PC-9 (cell line): ENCODE results near the gene TFB2M. TPM values are rescaled to one million over a fixed set of nuclear protein-coding genes. Genes with fewer than 3 reads are reported as not detected.

Experiments
- BruUV-seq: library from RNA; stranded (reverse); fragments of 400-500 nt; replicated peaks from 2 replicates; lab custom pipeline; 2021; lab: Mats Ljungman, UMichigan
- CTCF ChIA-PET: fragments of 300-600 bp; sonication (Branson Sonifier 250); formaldehyde crosslinking; loops from one replicate; lab custom pipeline; 2022; ENCODE audit warnings: antibody characterized with exemption; lab: Charles Lee
- POLR2A ChIA-PET: fragments of 300-600 bp; sonication (Branson Sonifier 250); formaldehyde crosslinking; loops from one replicate; lab custom pipeline; 2022; ENCODE audit warnings: antibody characterized with exemption; ENCODE audit not compliant: unreplicated experiment; lab: Charles Lee
- DNase-seq, 2 experiments: peaks; one replicate each; pipeline versions ENCODE4 v3.0.0 to v3.0.0-alpha.2; 2015 to 2022; ENCODE audit warnings: mixed read lengths in 1 of 2
- H2AFZ ChIP-seq: fragments of 200-600 bp; sonication (generic); 2 replicates; pipeline ENCODE4 v1.8.1; 2017; ENCODE audit warnings: antibody characterized with exemption
- H3F3A ChIP-seq: fragments of 200-600 bp; sonication (generic); 2 replicates; pipeline ENCODE4 v1.8.1; 2017; ENCODE audit warnings: antibody characterized with exemption, mild to moderate bottlenecking, low read depth; ENCODE audit not compliant: insufficient read depth
- H3K27ac ChIP-seq: fragments of 200-600 bp; sonication (generic); 2 replicates; pipeline ENCODE4 v1.6.1; 2016; ENCODE audit warnings: mixed run types
- H3K27me3 ChIP-seq: fragments of 200-600 bp; sonication (generic); 2 replicates; pipeline ENCODE4 v1.6.1; 2016; ENCODE audit warnings: low read depth, mixed run types; ENCODE audit not compliant: insufficient read depth
- H3K36me3 ChIP-seq: fragments of 200-600 bp; sonication (generic); 2 replicates; pipeline ENCODE4 v1.6.1; 2016; ENCODE audit warnings: low read depth, mixed run types
- H3K4me1 ChIP-seq: fragments of 200-600 bp; sonication (generic); replicated peaks from 2 replicates; pipeline ENCODE4 v1.6.1; 2016; ENCODE audit warnings: mixed run types; ENCODE audit not compliant: insufficient read depth
- H3K4me2 ChIP-seq: fragments of 200-600 bp; sonication (generic); 2 replicates; pipeline ENCODE4 v1.6.1; 2017; ENCODE audit warnings: mixed run types
- H3K4me3 ChIP-seq: fragments of 200-600 bp; sonication (generic); 2 replicates; pipeline ENCODE4 v1.6.1; 2016; ENCODE audit warnings: mixed run types
- H3K79me2 ChIP-seq: fragments of 200-600 bp; sonication (generic); 2 replicates; pipeline ENCODE4 v1.6.1; 2017; ENCODE audit warnings: low read depth, mixed run types
- H3K9me2 ChIP-seq: fragments of 200-600 bp; sonication (generic); 2 replicates; pipeline ENCODE4 v1.8.1; 2017; ENCODE audit warnings: mild to moderate bottlenecking; ENCODE audit not compliant: insufficient read depth
- H3K9me3 ChIP-seq: fragments of 200-600 bp; sonication (generic); 2 replicates; pipeline ENCODE4 v1.8.1; 2016; ENCODE audit warnings: low read depth; ENCODE audit not compliant: insufficient read depth
- H4K20me1 ChIP-seq: fragments of 200-600 bp; sonication (generic); 2 replicates; pipeline ENCODE4 v1.8.1; 2017; ENCODE audit not compliant: insufficient read depth
- EZH2 ChIP-seq: fragments of 200-600 bp; sonication (generic); IDR thresholded peaks from 2 replicates; pipeline ENCODE4 v1.8.0; 2017; ENCODE audit warnings: antibody characterized with exemption, low read depth
- intact Hi-C: fragments of 100-400 bp; cut with micrococcal nuclease; formaldehyde crosslinking; loops from one replicate; pipeline ENCODE4 v1.10.0; 2022; ENCODE audit not compliant: unreplicated experiment
- total RNA-seq: library from RNA; stranded (reverse); gene quantifications from 2 replicates; pipeline ENCODE4 v1.2.3, GENCODE V29; 2021
- TF ChIP-seq, protein P1 (sequence below): fragments of 200-600 bp; sonication (generic); conservative IDR thresholded peaks from 2 replicates; pipeline ENCODE4 v1.6.1; 2017; ENCODE audit warnings: mixed run types, antibody characterized with exemption, mild to moderate bottlenecking, moderate library complexity

The TFB2M gene
- total RNA-seq, 1 experiment from 2014 or later: 16.2 TPM

GRCh38 chr1:246592695-246593094 lies 26.6 kb upstream of the TFB2M start:
- H3K4me1 ChIP-seq: no peaks in the 10 kb centered on the region
- no peak overlapping the region for H3K4me3 ChIP-seq
- H3K27me3 ChIP-seq: no peaks in the 10 kb centered on the region
- H3K36me3 ChIP-seq: no peaks in the 10 kb centered on the region
- H3K9me3 ChIP-seq: no peaks in the 10 kb centered on the region
- TF ChIP-seq, protein P1, sequence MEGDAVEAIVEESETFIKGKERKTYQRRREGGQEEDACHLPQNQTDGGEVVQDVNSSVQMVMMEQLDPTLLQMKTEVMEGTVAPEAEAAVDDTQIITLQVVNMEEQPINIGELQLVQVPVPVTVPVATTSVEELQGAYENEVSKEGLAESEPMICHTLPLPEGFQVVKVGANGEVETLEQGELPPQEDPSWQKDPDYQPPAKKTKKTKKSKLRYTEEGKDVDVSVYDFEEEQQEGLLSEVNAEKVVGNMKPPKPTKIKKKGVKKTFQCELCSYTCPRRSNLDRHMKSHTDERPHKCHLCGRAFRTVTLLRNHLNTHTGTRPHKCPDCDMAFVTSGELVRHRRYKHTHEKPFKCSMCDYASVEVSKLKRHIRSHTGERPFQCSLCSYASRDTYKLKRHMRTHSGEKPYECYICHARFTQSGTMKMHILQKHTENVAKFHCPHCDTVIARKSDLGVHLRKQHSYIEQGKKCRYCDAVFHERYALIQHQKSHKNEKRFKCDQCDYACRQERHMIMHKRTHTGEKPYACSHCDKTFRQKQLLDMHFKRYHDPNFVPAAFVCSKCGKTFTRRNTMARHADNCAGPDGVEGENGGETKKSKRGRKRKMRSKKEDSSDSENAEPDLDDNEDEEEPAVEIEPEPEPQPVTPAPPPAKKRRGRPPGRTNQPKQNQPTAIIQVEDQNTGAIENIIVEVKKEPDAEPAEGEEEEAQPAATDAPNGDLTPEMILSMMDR: no peak
- no peak for TF ChIP-seq EZH2
- POLR2A ChIA-PET: no interaction called here
- no peak overlapping the region for H2AFZ ChIP-seq
- CTCF ChIA-PET: no interaction called here
- no peak for DNase-seq
- H3K27ac ChIP-seq: no peak overlapping the region
- H4K20me1 ChIP-seq: no peaks in the 10 kb centered on the region
- BruUV-seq: no TSS peak
- H3F3A ChIP-seq: no peaks in the 10 kb centered on the region
- no peaks in the 10 kb centered on the region for H3K9me2 ChIP-seq
- no peak overlapping the region for H3K4me2 ChIP-seq
- H3K79me2 ChIP-seq: no peaks in the 10 kb centered on the region
- intact Hi-C loops: no loop called here

DNA sequence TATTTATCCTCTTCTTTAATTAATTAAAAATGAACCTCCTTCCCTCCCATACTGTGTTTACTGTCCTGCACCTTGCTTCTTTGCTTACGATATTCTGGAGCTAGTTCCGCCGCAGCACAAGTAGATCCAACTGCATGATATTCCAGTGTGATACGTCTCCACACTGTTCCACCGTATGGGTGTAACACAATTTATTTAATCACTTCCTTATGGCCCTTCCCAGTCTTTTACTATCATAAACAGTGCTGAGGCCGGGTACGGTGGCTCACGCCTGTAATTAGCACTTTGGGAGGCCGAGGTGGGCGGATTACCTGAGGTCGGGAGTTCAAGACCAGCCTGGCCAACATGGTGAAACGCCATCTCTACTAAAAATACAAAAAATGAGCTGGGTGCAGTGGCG lies 25.9 kb upstream of the TFB2M start:
- POLR2A ChIA-PET: no interaction called here
- intact Hi-C loops: no loop called here
- CTCF ChIA-PET: no interaction called here

GRCh38 chr1:246591504-246591903 lies 25.4 kb upstream of the TFB2M start:
- no peaks in the 10 kb centered on the region for H3K36me3 ChIP-seq
- DNase-seq: no peak
- intact Hi-C loops: no loop called here
- H4K20me1 ChIP-seq: no peaks in the 10 kb centered on the region
- H3K4me3 ChIP-seq: no peak overlapping the region
- H3K9me3 ChIP-seq: no peaks in the 10 kb centered on the region
- H3K79me2 ChIP-seq: no peaks in the 10 kb centered on the region
- no peak overlapping the region for H3K27ac ChIP-seq
- H3K27me3 ChIP-seq: no peaks in the 10 kb centered on the region
- H2AFZ ChIP-seq: no peak overlapping the region
- no peaks in the 10 kb centered on the region for H3F3A ChIP-seq
- H3K9me2 ChIP-seq: no peaks in the 10 kb centered on the region
- POLR2A ChIA-PET: no interaction called here
- H3K4me1 ChIP-seq: no peaks in the 10 kb centered on the region
- no peak overlapping the region for H3K4me2 ChIP-seq
- CTCF ChIA-PET: no interaction called here
- no peak for TF ChIP-seq EZH2
- TF ChIP-seq, protein P1: no peak
- BruUV-seq: no TSS peak

More for the DNA sequence above, 25.9 kb upstream of the TFB2M start:
- no peaks in the 10 kb centered on the region for H3K9me3 ChIP-seq
- no peaks in the 10 kb centered on the region for H3K79me2 ChIP-seq
- no peak overlapping the region for H3K4me2 ChIP-seq
- H3K27me3 ChIP-seq: no peaks in the 10 kb centered on the region
- DNase-seq: no peak
- no peaks in the 10 kb centered on the region for H3K36me3 ChIP-seq
- TF ChIP-seq, protein P1: no peak
- no peak for TF ChIP-seq EZH2
- no peaks in the 10 kb centered on the region for H3K4me1 ChIP-seq
- no peak overlapping the region for H3K4me3 ChIP-seq
- H2AFZ ChIP-seq: no peak overlapping the region
- no peaks in the 10 kb centered on the region for H3F3A ChIP-seq
- no TSS peak for BruUV-seq
- no peak overlapping the region for H3K27ac ChIP-seq
- no peaks in the 10 kb centered on the region for H3K9me2 ChIP-seq
- no peaks in the 10 kb centered on the region for H4K20me1 ChIP-seq
